Tibial nerve (tissue), 4 donors: ENCODE data around the gene GNAI2.

Experiments
- EP300 ChIP-seq, 2 donors: sonication (generic); formaldehyde crosslinking; IDR thresholded peaks; one replicate each; pipeline ENCODE4 v1.6.1; 2017; ENCODE audit warnings: antibody characterized with exemption in 2 of 2, mild to moderate bottlenecking in 1 of 2
- POLR2A ChIP-seq, 2 donors: fragments of 450-650 bp; IDR thresholded peaks; one replicate each; pipeline ENCODE4 v1.6.1; 2017; ENCODE audit warnings: antibody characterized with exemption in 2 of 2, mild to moderate bottlenecking in 2 of 2, moderate library complexity in 2 of 2
- TF ChIP-seq, protein P1 (sequence below), 5 experiments: fragments of 200-600 bp in 3 of 5; fragments of 450-650 bp in 2 of 5; sonication (generic) in 3 of 5; IDR thresholded peaks; one replicate each; pipeline ENCODE4 v1.5.1; 2016 to 2019; ENCODE audit warnings: antibody characterized with exemption in 5 of 5, mild to moderate bottlenecking in 3 of 5, moderate library complexity in 2 of 5

DNA sequence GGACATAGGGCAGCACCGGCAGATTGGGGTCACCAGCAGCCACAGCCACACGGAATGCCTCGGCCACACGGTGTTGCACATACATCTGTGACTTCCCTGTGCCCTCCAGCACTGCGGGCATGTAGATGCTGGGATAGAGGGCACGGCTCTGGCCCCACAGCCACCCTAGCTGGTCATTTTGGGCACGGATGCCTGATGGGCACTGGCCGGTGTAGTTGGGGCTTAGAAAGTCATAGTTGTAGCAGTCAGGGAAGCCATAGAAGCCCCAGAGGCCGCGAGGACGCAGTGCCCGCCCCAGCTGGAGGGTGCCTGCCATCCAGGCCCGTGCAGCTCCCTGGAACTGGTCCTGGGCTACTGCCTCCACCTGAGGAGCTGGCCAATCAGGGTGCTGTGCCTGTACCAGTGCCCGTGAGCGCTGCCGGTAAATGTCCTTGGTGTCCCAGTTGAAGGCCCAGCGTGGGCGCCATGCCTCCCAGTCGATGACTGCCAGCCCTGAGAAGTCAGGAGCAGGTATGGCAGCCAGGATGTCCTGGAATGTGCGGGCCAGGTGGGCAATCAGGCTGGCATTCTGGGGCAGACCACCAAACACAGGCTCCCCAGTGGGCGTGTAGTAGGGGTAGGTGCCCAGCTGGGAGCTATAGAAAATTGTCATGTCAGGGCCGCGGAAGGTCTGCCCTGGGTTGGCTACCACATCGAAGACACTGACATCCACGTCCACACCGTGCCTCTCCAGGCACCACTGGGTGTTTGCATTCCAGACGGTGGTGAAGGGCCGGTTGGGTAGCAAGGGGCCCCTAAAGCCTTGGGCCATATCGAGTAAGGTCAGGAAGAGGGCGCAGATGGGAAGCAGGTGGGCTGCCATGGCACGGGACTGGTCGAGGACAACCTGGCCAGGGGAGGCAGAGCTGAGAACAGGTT lies 66.3 kb downstream of the GNAI2 start:
- TF ChIP-seq, protein P1, sequence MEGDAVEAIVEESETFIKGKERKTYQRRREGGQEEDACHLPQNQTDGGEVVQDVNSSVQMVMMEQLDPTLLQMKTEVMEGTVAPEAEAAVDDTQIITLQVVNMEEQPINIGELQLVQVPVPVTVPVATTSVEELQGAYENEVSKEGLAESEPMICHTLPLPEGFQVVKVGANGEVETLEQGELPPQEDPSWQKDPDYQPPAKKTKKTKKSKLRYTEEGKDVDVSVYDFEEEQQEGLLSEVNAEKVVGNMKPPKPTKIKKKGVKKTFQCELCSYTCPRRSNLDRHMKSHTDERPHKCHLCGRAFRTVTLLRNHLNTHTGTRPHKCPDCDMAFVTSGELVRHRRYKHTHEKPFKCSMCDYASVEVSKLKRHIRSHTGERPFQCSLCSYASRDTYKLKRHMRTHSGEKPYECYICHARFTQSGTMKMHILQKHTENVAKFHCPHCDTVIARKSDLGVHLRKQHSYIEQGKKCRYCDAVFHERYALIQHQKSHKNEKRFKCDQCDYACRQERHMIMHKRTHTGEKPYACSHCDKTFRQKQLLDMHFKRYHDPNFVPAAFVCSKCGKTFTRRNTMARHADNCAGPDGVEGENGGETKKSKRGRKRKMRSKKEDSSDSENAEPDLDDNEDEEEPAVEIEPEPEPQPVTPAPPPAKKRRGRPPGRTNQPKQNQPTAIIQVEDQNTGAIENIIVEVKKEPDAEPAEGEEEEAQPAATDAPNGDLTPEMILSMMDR (IDR thresholded peaks at IDR 0.05), result no peak
- TF ChIP-seq EP300 (IDR thresholded peaks at IDR 0.05) (no peak), POLR2A (IDR thresholded peaks at IDR 0.05) (no peak)
